Measurements from ENCODE around the gene PDE4A. TPM values are rescaled to one million over a fixed set of nuclear protein-coding genes. Genes with fewer than 3 reads are reported as not detected.
"Not testable (repeated sequence)": the region's sequence is repeated elsewhere in the genome, so short reads cannot be mapped to it uniquely, and the experiment has no call there.

PDE4A gene
- 1.4 TPM for polyA plus RNA-seq (2013, experiment 1 of 2)
- 1.4 TPM for polyA plus RNA-seq (2013, experiment 2 of 2)

GRCh38 chr19:10420444-10421239, at the start of gene PDE4A:
TSS of gene PDE4A (plus strand) at chr19:10420538. CDS start at chr19:10420765, 227 bp downstream.
- Histone ChIP-seq H2AK5ac (ENCODE audit: low read length) (no peak within 1 kb of the TSS), H2BK15ac (replicated peaks; ENCODE audit: low read depth) (no peak within 1 kb of the TSS), H2BK5ac (ENCODE audit: low read length) (no peak within 1 kb of the TSS), H4K5ac (ENCODE audit: low read length) (no peak within 1 kb of the TSS), H3K4ac (ENCODE audit: low read depth, low read length) (no peak within 1 kb of the TSS), H3K56ac (ENCODE audit: low read length) (peak within 1 kb of the TSS; percentile 71), H2BK120ac (ENCODE audit: low read depth, low read length) (no peak within 1 kb of the TSS), H3K23ac (ENCODE audit: low read length) (no peak within 1 kb of the TSS), H3K36me3 (ENCODE audit: control insufficient read depth, insufficient read depth, low read length) (no peaks in the 10 kb centered on the region), H3K4me3 (ENCODE audit: low read length) (peak within 1 kb of the TSS; percentile 21), H3K79me2 (ENCODE audit: control insufficient read depth, insufficient read depth, low read length) (no peaks in the 10 kb centered on the region), H3K79me1 (ENCODE audit: low read length) (no peaks in the 10 kb centered on the region), H3K27me3 (ENCODE audit: insufficient read depth, low read length, poor library complexity) (peaks cover 19% of the 10 kb centered on the region), H3K9ac (ENCODE audit: low read length) (peak within 1 kb of the TSS; percentile 51), H3K27ac (ENCODE audit: low read depth, low read length) (no peak within 1 kb of the TSS), H3K4me2 (ENCODE audit: low read length) (peak within 1 kb of the TSS; percentile 89), H3K4me1 (ENCODE audit: control insufficient read depth, low read depth, low read length) (no peaks in the 10 kb centered on the region), H3K18ac (ENCODE audit: low read length) (no peak within 1 kb of the TSS), H4K8ac (ENCODE audit: low read depth, low read length) (no peak within 1 kb of the TSS)
- peak; percentile 40 for DNase-seq
- no CpG with 5 or more reads among the region's 104 CpGs for WGBS (ENCODE audit: extremely low coverage, insufficient coverage, low lambda C conversion rate)

- Histone ChIP-seq H3K23ac (ENCODE audit: low read length) (no peak overlapping the region), H3K27me3 (ENCODE audit: insufficient read depth, low read length, poor library complexity) (no peaks in the 10 kb centered on the region), H2BK15ac (replicated peaks; ENCODE audit: low read depth) (no peak overlapping the region), H3K79me2 (ENCODE audit: control insufficient read depth, insufficient read depth, low read length) (no peaks in the 10 kb centered on the region), H2BK120ac (ENCODE audit: low read depth, low read length) (no peak overlapping the region), H2BK5ac (ENCODE audit: low read length) (no peak overlapping the region), H3K79me1 (ENCODE audit: low read length) (no peaks in the 10 kb centered on the region), H3K36me3 (ENCODE audit: control insufficient read depth, insufficient read depth, low read length) (no peaks in the 10 kb centered on the region), H2AK5ac (ENCODE audit: low read length) (no peak overlapping the region), H3K4me3 (ENCODE audit: low read length) (no peak overlapping the region), H3K9ac (ENCODE audit: low read length) (no peak overlapping the region), H4K5ac (ENCODE audit: low read length) (no peak overlapping the region), H3K4me2 (ENCODE audit: low read length) (no peak overlapping the region), H3K27ac (ENCODE audit: low read depth, low read length) (no peak overlapping the region), H3K4ac (ENCODE audit: low read depth, low read length) (no peak overlapping the region), H4K8ac (ENCODE audit: low read depth, low read length) (no peak overlapping the region), H3K4me1 (ENCODE audit: control insufficient read depth, low read depth, low read length) (no peaks in the 10 kb centered on the region), H3K18ac (ENCODE audit: low read length) (no peak overlapping the region), H3K56ac (ENCODE audit: low read length) (no peak overlapping the region)
- no peak for DNase-seq
- no CpG with 5 or more reads among the region's 3 CpGs for WGBS (ENCODE audit: extremely low coverage, insufficient coverage, low lambda C conversion rate)
These were observed 47.6 kb upstream of the PDE4A start for GRCh38 chr19:10372690-10373089.

- peaks cover 2% of the 10 kb centered on the region for H3K4me1 ChIP-seq (ENCODE audit: control insufficient read depth, low read depth, low read length)
- H3K27me3 ChIP-seq (ENCODE audit: insufficient read depth, low read length, poor library complexity) = no peaks in the 10 kb centered on the region
- H3K27ac ChIP-seq (ENCODE audit: low read depth, low read length) = no peak overlapping the region
- H2BK15ac ChIP-seq (replicated peaks; ENCODE audit: low read depth) = no peak overlapping the region
- H3K18ac ChIP-seq (ENCODE audit: low read length) = no peak overlapping the region
- H3K9ac ChIP-seq (ENCODE audit: low read length) = no peak overlapping the region
- no peak overlapping the region for H3K4me3 ChIP-seq (ENCODE audit: low read length)
- no peak overlapping the region for H2BK5ac ChIP-seq (ENCODE audit: low read length)
- H2BK120ac ChIP-seq (ENCODE audit: low read depth, low read length) = no peak overlapping the region
- no peak overlapping the region for H4K5ac ChIP-seq (ENCODE audit: low read length)
- H2AK5ac ChIP-seq (ENCODE audit: low read length) = no peak overlapping the region
- peaks cover 2% of the 10 kb centered on the region for H3K79me1 ChIP-seq (ENCODE audit: low read length)
- no peak overlapping the region for H4K8ac ChIP-seq (ENCODE audit: low read depth, low read length)
- no peak for DNase-seq
- no CpG with 5 or more reads among the region's 5 CpGs for WGBS (ENCODE audit: extremely low coverage, insufficient coverage, low lambda C conversion rate)
- no peaks in the 10 kb centered on the region for H3K36me3 ChIP-seq (ENCODE audit: control insufficient read depth, insufficient read depth, low read length)
- no peak overlapping the region for H3K23ac ChIP-seq (ENCODE audit: low read length)
- no peak overlapping the region for H3K4me2 ChIP-seq (ENCODE audit: low read length)
- H3K79me2 ChIP-seq (ENCODE audit: control insufficient read depth, insufficient read depth, low read length) = peaks cover 2% of the 10 kb centered on the region
- H3K56ac ChIP-seq (ENCODE audit: low read length) = no peak overlapping the region
- no peak overlapping the region for H3K4ac ChIP-seq (ENCODE audit: low read depth, low read length)
These were observed 45.4 kb upstream of the PDE4A start for GRCh38 chr19:10374931-10375330.

- H3K27ac ChIP-seq (ENCODE audit: low read depth, low read length) = not testable (repeated sequence)
These were observed 43.1 kb upstream of the PDE4A start for GRCh38 chr19:10377140-10377640.

DNA sequence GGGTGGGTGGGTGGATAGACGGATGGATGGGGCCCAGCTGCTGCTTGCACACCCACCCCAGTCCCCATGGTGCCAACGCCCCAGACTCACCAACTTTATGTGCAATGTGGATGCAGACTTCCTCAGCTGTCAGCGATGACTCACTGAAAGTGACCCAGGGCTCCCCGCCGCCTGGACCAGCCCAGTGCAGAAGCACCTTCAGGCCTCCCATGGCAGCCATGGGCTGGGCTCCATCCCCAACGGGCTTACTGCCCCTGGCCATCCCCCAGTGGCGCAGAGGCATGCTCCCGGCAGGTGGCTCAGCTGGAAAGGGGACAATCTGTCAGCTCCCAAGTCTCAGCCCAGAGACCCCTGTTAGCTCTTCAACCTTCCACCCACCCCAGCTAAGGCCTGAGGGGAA, 42.2 kb upstream of the PDE4A start:
- Histone ChIP-seq H3K18ac (ENCODE audit: low read length) (no peak overlapping the region), H2AK5ac (ENCODE audit: low read length) (no peak overlapping the region), H3K36me3 (ENCODE audit: control insufficient read depth, insufficient read depth, low read length) (no peaks in the 10 kb centered on the region), H3K9ac (ENCODE audit: low read length) (no peak overlapping the region), H3K4me1 (ENCODE audit: control insufficient read depth, low read depth, low read length) (peaks cover 5% of the 10 kb centered on the region), H3K79me1 (ENCODE audit: low read length) (peaks cover 4% of the 10 kb centered on the region), H3K4me2 (ENCODE audit: low read length) (no peak overlapping the region), H4K5ac (ENCODE audit: low read length) (no peak overlapping the region), H2BK15ac (replicated peaks; ENCODE audit: low read depth) (no peak overlapping the region), H4K8ac (ENCODE audit: low read depth, low read length) (no peak overlapping the region), H3K4me3 (ENCODE audit: low read length) (no peak overlapping the region), H3K27ac (ENCODE audit: low read depth, low read length) (no peak overlapping the region), H2BK120ac (ENCODE audit: low read depth, low read length) (no peak overlapping the region), H3K27me3 (ENCODE audit: insufficient read depth, low read length, poor library complexity) (no peaks in the 10 kb centered on the region), H3K56ac (ENCODE audit: low read length) (no peak overlapping the region), H3K4ac (ENCODE audit: low read depth, low read length) (no peak overlapping the region), H2BK5ac (ENCODE audit: low read length) (no peak overlapping the region), H3K23ac (ENCODE audit: low read length) (no peak overlapping the region), H3K79me2 (ENCODE audit: control insufficient read depth, insufficient read depth, low read length) (peaks cover 3% of the 10 kb centered on the region)
- no peak for DNase-seq
- WGBS (ENCODE audit: extremely low coverage, insufficient coverage, low lambda C conversion rate) = no CpG with 5 or more reads among the region's 8 CpGs

More at GRCh38 chr19:10377140-10377640, 43.1 kb upstream of the PDE4A start:
- not testable (repeated sequence) for H3K27me3 ChIP-seq (ENCODE audit: insufficient read depth, low read length, poor library complexity); H2BK5ac ChIP-seq (ENCODE audit: low read length); H4K8ac ChIP-seq (ENCODE audit: low read depth, low read length); H3K56ac ChIP-seq (ENCODE audit: low read length); DNase-seq; H2AK5ac ChIP-seq (ENCODE audit: low read length); H3K9ac ChIP-seq (ENCODE audit: low read length); H3K18ac ChIP-seq (ENCODE audit: low read length); H2BK120ac ChIP-seq (ENCODE audit: low read depth, low read length); H3K36me3 ChIP-seq (ENCODE audit: control insufficient read depth, insufficient read depth, low read length); H3K79me2 ChIP-seq (ENCODE audit: control insufficient read depth, insufficient read depth, low read length); H3K23ac ChIP-seq (ENCODE audit: low read length); H3K4me3 ChIP-seq (ENCODE audit: low read length); H4K5ac ChIP-seq (ENCODE audit: low read length); H3K4ac ChIP-seq (ENCODE audit: low read depth, low read length); H3K79me1 ChIP-seq (ENCODE audit: low read length); H2BK15ac ChIP-seq (replicated peaks; ENCODE audit: low read depth); H3K4me1 ChIP-seq (ENCODE audit: control insufficient read depth, low read depth, low read length); H3K4me2 ChIP-seq (ENCODE audit: low read length)
- no CpG with 5 or more reads among the region's 2 CpGs for WGBS (ENCODE audit: extremely low coverage, insufficient coverage, low lambda C conversion rate)

Measured in mesendoderm (in vitro differentiated cells).